WTC11 (cell line): Measurements from ENCODE around the gene ZFHX2. TPM values are rescaled to one million over a fixed set of nuclear protein-coding genes. Genes with fewer than 3 reads are reported as not detected.

Experiments used
- ATAC-seq: fragments of 200-7000 bp; cut with Tn5 transposase; 2 replicates; pipeline ENCODE4 v1.10.0; 2021; ENCODE audit warnings: mild to moderate bottlenecking, moderate library complexity
- CTCF ChIA-PET: fragments of 300-600 bp; sonication (Branson Sonifier 250); formaldehyde crosslinking; loops from one replicate; lab custom pipeline; 2021; ENCODE audit warnings: antibody characterized with exemption; lab: Charles Lee
- POLR2A ChIA-PET: fragments of 350-600 bp; sonication (Branson Sonifier 250); formaldehyde crosslinking; loops from one replicate; lab custom pipeline; 2021; ENCODE audit warnings: antibody characterized with exemption; lab: Charles Lee
- DNase-seq: peaks from one replicate; pipeline ENCODE4 v3.0.0; 2021; ENCODE audit warnings: low spot score
- H3K27ac Mint-ChIP-seq: 2 replicates; pipeline ENCODE4 v1.8.0; 2021; ENCODE audit warnings: mixed read lengths
- H3K27me3 Mint-ChIP-seq: 2 replicates; pipeline ENCODE4 v1.8.0; 2021; ENCODE audit warnings: low read depth, mild to moderate bottlenecking, moderate library complexity, mixed read lengths
- H3K36me3 Mint-ChIP-seq: 2 replicates; pipeline ENCODE4 v1.8.0; 2021; ENCODE audit warnings: mixed read lengths
- H3K4me1 Mint-ChIP-seq: 2 replicates; pipeline ENCODE4 v1.8.0; 2022; ENCODE audit warnings: mixed read lengths
- H3K4me3 Mint-ChIP-seq: 2 replicates; pipeline ENCODE4 v1.8.0; 2021; ENCODE audit warnings: mild to moderate bottlenecking, moderate library complexity, mixed read lengths
- H3K9me3 Mint-ChIP-seq: 2 replicates; pipeline ENCODE4 v1.8.0; 2021; ENCODE audit warnings: mixed read lengths
- AFF4 ChIP-seq: sonication (generic); formaldehyde crosslinking; IDR thresholded peaks from 2 replicates; pipeline ENCODE4 v1.8.1; 2023; ENCODE audit warnings: mild to moderate bottlenecking, missing genetic modification reagents, borderline replicate concordance
- ATF3 ChIP-seq: sonication (generic); formaldehyde crosslinking; conservative IDR thresholded peaks from 2 replicates; pipeline ENCODE4 v1.8.1; 2022; ENCODE audit warnings: mild to moderate bottlenecking, missing genetic modification reagents
- CREM ChIP-seq: sonication (generic); formaldehyde crosslinking; IDR thresholded peaks from 2 replicates; pipeline ENCODE4 v1.8.1; 2022; ENCODE audit warnings: mild to moderate bottlenecking, missing genetic modification reagents, moderate library complexity
- ELF4 ChIP-seq: sonication (generic); formaldehyde crosslinking; IDR thresholded peaks from 2 replicates; pipeline ENCODE4 v1.8.1; 2022; ENCODE audit warnings: low read depth, mild to moderate bottlenecking, moderate library complexity, missing genetic modification reagents
- FOXP1 ChIP-seq: sonication (generic); formaldehyde crosslinking; IDR thresholded peaks from 2 replicates; pipeline ENCODE4 v1.8.0; 2022; ENCODE audit warnings: missing genetic modification reagents, mild to moderate bottlenecking, moderate library complexity, borderline replicate concordance
- GABPB1 ChIP-seq: sonication (generic); formaldehyde crosslinking; IDR thresholded peaks from 2 replicates; pipeline ENCODE4 v1.8.1; 2023; ENCODE audit warnings: mild to moderate bottlenecking, missing genetic modification reagents
- GTF2I ChIP-seq: fragments of 250-450 bp; sonication (Bioruptor Pico); conservative IDR thresholded peaks from 2 replicates; pipeline ENCODE4 v1.4.0; 2021; ENCODE audit warnings: mild to moderate bottlenecking
- MAX ChIP-seq: sonication (generic); formaldehyde crosslinking; IDR thresholded peaks from 2 replicates; pipeline ENCODE4 v1.8.0; 2022; ENCODE audit warnings: mild to moderate bottlenecking, missing genetic modification reagents
- MXD4 ChIP-seq: fragments of 250-450 bp; sonication (Bioruptor Pico); IDR thresholded peaks from 2 replicates; pipeline ENCODE4 v1.8.0; 2021; ENCODE audit warnings: mild to moderate bottlenecking, moderate library complexity, borderline replicate concordance
- NFYB ChIP-seq: sonication (generic); formaldehyde crosslinking; conservative IDR thresholded peaks from 2 replicates; pipeline ENCODE4 v1.8.0; 2022; ENCODE audit warnings: low read depth, missing genetic modification reagents
- PRDM15 ChIP-seq: sonication (generic); formaldehyde crosslinking; IDR thresholded peaks from 2 replicates; pipeline ENCODE4 v1.8.0; 2022; ENCODE audit warnings: missing genetic modification reagents
- SP1 ChIP-seq: sonication (generic); formaldehyde crosslinking; conservative IDR thresholded peaks from 2 replicates; pipeline ENCODE4 v1.8.1; 2022; ENCODE audit warnings: missing genetic modification reagents
- USF1 ChIP-seq: sonication (generic); formaldehyde crosslinking; IDR thresholded peaks from 2 replicates; pipeline ENCODE4 v1.8.0; 2022; ENCODE audit warnings: mild to moderate bottlenecking, missing genetic modification reagents
- USF2 ChIP-seq: sonication (generic); formaldehyde crosslinking; IDR thresholded peaks from 2 replicates; pipeline ENCODE4 v1.8.1; 2023; ENCODE audit warnings: mild to moderate bottlenecking, missing genetic modification reagents, moderate library complexity
- ZNF232 ChIP-seq: sonication (generic); formaldehyde crosslinking; IDR thresholded peaks from 2 replicates; pipeline ENCODE4 v1.8.0; 2022; ENCODE audit warnings: mild to moderate bottlenecking, missing genetic modification reagents
- ZNF416 ChIP-seq: fragments of 250-450 bp; sonication (Bioruptor Pico); IDR thresholded peaks from 2 replicates; pipeline ENCODE4 v1.9.0; 2021; ENCODE audit warnings: mild to moderate bottlenecking, inconsistent platforms
- total RNA-seq: library from RNA; stranded (reverse); gene quantifications from 3 replicates; pipeline ENCODE4 v1.2.3, GENCODE V29; 2021
- TF ChIP-seq, protein P1 (sequence below): sonication (generic); formaldehyde crosslinking; IDR thresholded peaks from 2 replicates; pipeline ENCODE4 v1.8.1; 2022; ENCODE audit warnings: mild to moderate bottlenecking, moderate library complexity, missing genetic modification reagents

Gene ZFHX2
- total RNA-seq, 1 experiment from 2014 or later = 16.4 TPM

GRCh38 chr14:23513818-23514643 is 37.5 kb downstream of the ZFHX2 start (continued):
- no peak for TF ChIP-seq AFF4 (CRISPR knock-in tag)
- TF ChIP-seq ZNF232 = no peak

DNA sequence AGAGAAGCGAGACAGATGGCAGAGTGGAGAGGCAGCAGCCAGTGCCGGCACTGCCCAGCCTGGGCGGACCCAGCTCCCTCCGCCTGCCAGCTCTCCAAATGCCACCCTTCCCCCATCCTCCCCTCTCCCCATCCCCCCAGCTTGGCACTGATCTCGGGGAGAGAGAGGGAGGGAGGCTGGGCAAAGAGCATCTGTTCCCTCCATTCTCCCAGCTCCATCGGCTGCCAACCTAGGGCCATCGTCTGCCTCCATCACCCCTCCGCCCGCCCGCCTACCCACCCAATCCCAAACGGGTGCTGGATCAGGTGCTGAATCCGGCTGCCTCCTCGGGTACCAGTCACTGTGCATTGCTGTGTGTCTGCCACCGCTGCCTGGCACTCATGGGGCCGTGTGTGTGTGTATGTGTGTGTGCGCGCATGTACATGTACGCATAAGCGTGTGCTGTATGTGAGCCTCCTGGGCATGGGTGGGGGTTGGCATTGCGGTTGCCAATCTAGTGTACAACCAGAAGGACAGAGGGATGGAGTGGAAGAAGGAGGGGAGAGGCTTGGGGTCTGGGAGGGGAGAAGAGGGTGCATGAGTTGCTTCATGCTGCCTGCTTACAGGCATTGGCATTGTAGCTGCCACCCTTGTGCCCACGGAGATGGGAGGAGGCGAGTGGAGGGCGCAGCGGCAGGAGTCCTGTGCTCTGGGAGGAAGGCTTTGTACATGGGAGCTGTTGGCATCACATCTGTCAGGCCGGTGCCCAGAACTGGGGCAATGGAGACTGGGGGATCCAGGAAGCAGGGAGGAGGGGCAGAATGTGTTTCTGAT is 38.4 kb downstream of the ZFHX2 start:
- ChIA-PET POLR2A (interaction anchor here (1.2 kb wide), 1 partner anchor 24 kb away, joined by 3 read pairs; no protein-coding TSS in a partner anchor), CTCF (interaction anchor here (0.6 to 3.0 kb wide), 4 partner anchors 15 to 46 kb away, joined by 3 to 18 read pairs (median 6); no protein-coding TSS in a partner anchor)
- Mint-ChIP-seq H3K9me3 (no peaks in the 10 kb centered on the region), H3K36me3 (0 out of 2 replicates have a peak, but pooled peaks cover 3% of the 10 kb centered on the region), H3K4me3 (no peak overlapping the region), H3K4me1 (peaks cover 15% of the 10 kb centered on the region), H3K27me3 (peaks cover 47% of the 10 kb centered on the region), H3K27ac (no peak overlapping the region)
- ATAC-seq (no peak), DNase-seq (no peak)
- TF ChIP-seq USF1 (CRISPR knock-in tag) (no peak), MXD4 (CRISPR knock-in tag) (no peak), GABPB1 (no peak), ATF3 (CRISPR knock-in tag) (no peak), ELF4 (CRISPR knock-in tag) (no peak), USF2 (no peak), CREM (no peak), GTF2I (CRISPR knock-in tag) (no peak), ZNF416 (no peak), SP1 (CRISPR knock-in tag) (no peak), NFYB (CRISPR knock-in tag) (no peak), FOXP1 (CRISPR knock-in tag) (no peak), PRDM15 (no peak), MAX (CRISPR knock-in tag) (no peak)
- TF ChIP-seq, protein P1, sequence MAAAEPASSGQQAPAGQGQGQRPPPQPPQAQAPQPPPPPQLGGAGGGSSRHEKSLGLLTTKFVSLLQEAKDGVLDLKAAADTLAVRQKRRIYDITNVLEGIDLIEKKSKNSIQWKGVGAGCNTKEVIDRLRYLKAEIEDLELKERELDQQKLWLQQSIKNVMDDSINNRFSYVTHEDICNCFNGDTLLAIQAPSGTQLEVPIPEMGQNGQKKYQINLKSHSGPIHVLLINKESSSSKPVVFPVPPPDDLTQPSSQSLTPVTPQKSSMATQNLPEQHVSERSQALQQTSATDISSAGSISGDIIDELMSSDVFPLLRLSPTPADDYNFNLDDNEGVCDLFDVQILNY (CRISPR knock-in tag) = no peak
